H1 (cell line): Measurements from ENCODE around the gene KCNK15. TPM values are rescaled to one million over a fixed set of nuclear protein-coding genes. Genes with fewer than 3 reads are reported as not detected.

Experiments
- CTCF ChIA-PET: fragments of 300-600 bp; sonication (Branson Sonifier 250); formaldehyde crosslinking; loops from one replicate; lab custom pipeline; 2021; ENCODE audit not compliant: partially characterized antibody; lab: Charles Lee
- POLR2A ChIA-PET: fragments of 300-600 bp; sonication (Branson Sonifier 250); formaldehyde crosslinking; loops from one replicate; lab custom pipeline; 2021; ENCODE audit warnings: inconsistent platforms; ENCODE audit not compliant: partially characterized antibody; lab: Charles Lee
- DNase-seq, 2 experiments: peaks; one replicate each; pipeline versions ENCODE4 v3.0.0 to v3.0.0-alpha.2; 2010 to 2022; ENCODE audit warnings: low spot score in 2 of 2, low read depth in 1 of 2, mixed read lengths in 1 of 2
- FAIRE-seq: peaks from 2 replicates; lab custom pipeline; 2011; peaks lifted over from hg19 to GRCh38; lab: Jason Lieb, UNC
- H2AFZ ChIP-seq: 2 replicates; pipeline ENCODE4 v1.8.1; 2012; ENCODE audit warnings: low read length, inconsistent platforms
- H2AK5ac ChIP-seq: 2 replicates; pipeline ENCODE4 v1.6.1; 2013; ENCODE audit warnings: low read depth, low read length
- H2BK120ac ChIP-seq: replicated peaks from 2 replicates; pipeline ENCODE3; 2013; ENCODE audit warnings: low read depth, low read length, inconsistent platforms
- H2BK12ac ChIP-seq: 2 replicates; pipeline ENCODE4 v1.6.1; 2013; ENCODE audit warnings: low read depth, low read length
- H2BK15ac ChIP-seq: 2 replicates; pipeline ENCODE4 v1.6.1; 2013; ENCODE audit warnings: low read length
- H2BK20ac ChIP-seq: 2 replicates; pipeline ENCODE4 v1.6.1; 2013; ENCODE audit warnings: low read length
- H2BK5ac ChIP-seq: 2 replicates; pipeline ENCODE4 v1.6.1; 2013; ENCODE audit warnings: low read depth, low read length
- H3K14ac ChIP-seq: 2 replicates; pipeline ENCODE4 v1.6.1; 2013; ENCODE audit warnings: inconsistent platforms; ENCODE audit not compliant: insufficient read length
- H3K18ac ChIP-seq: 2 replicates; pipeline ENCODE4 v1.6.1; 2013; ENCODE audit warnings: low read length; ENCODE audit errors: extremely low read depth
- H3K23ac ChIP-seq: 2 replicates; pipeline ENCODE4 v1.6.1; 2013; ENCODE audit warnings: inconsistent platforms; ENCODE audit not compliant: insufficient read length
- H3K23me2 ChIP-seq: 2 replicates; pipeline ENCODE4 v1.6.1; 2013; ENCODE audit warnings: low read depth, low read length
- H3K27ac ChIP-seq: 2 replicates; pipeline ENCODE4 v1.6.1; 2011; ENCODE audit warnings: low read depth, low read length, inconsistent platforms
- H3K27me3 ChIP-seq, 4 experiments: replicated peaks in 1 of 4; 1 replicate in 1 of 4; 2 replicates in 3 of 4; pipeline versions ENCODE4 v1.6.1 to v1.8.1; 2011 to 2013; ENCODE audit warnings: low read length in 3 of 4, mild to moderate bottlenecking in 3 of 4, inconsistent platforms in 2 of 4, mixed read lengths in 2 of 4, moderate library complexity in 1 of 4; ENCODE audit not compliant: control insufficient read depth in 3 of 4, insufficient read depth in 3 of 4; ENCODE audit errors: extremely low read depth in 1 of 4
- H3K36me3 ChIP-seq, 4 experiments: 2 replicates each; pipeline versions ENCODE4 v1.6.1 to v1.8.1; 2011 to 2013; ENCODE audit warnings: mild to moderate bottlenecking in 4 of 4, low read length in 3 of 4, moderate library complexity in 2 of 4, control low read depth in 1 of 4, inconsistent platforms in 1 of 4; ENCODE audit not compliant: insufficient read depth in 4 of 4, control insufficient read depth in 2 of 4
- H3K4ac ChIP-seq: replicated peaks from 2 replicates; pipeline ENCODE3; 2013; ENCODE audit warnings: low read length, low read depth, mixed read lengths, inconsistent platforms; ENCODE audit not compliant: insufficient read length
- H3K4me1 ChIP-seq, 4 experiments: replicated peaks in 1 of 4; 1 replicate in 1 of 4; 2 replicates in 3 of 4; pipeline versions ENCODE4 v1.6.1 to v1.8.1; 2011 to 2013; ENCODE audit warnings: low read length in 3 of 4, inconsistent platforms in 2 of 4, mixed read lengths in 1 of 4; ENCODE audit not compliant: insufficient read depth in 4 of 4, control insufficient read depth in 3 of 4
- H3K4me2 ChIP-seq, 2 experiments: 2 replicates each; pipeline versions ENCODE4 v1.6.1 to v1.8.1; 2011 to 2013; ENCODE audit warnings: low read depth in 2 of 2, low read length in 2 of 2, control low read depth in 1 of 2, inconsistent platforms in 1 of 2, mild to moderate bottlenecking in 1 of 2; ENCODE audit not compliant: insufficient read depth in 1 of 2
- H3K4me3 ChIP-seq, 4 experiments: fragments of 200-600, 300-600 bp in 1 of 4; sonication (generic), shearing (Covaris generic), sonication (Bioruptor Twin) in 1 of 4; 2 replicates each; pipeline versions ENCODE4 v1.5.1 to v1.8.1; 2011 to 2016; ENCODE audit warnings: low read length in 4 of 4, low read depth in 3 of 4, control low read depth in 2 of 4, inconsistent platforms in 2 of 4, mild to moderate bottlenecking in 2 of 4, mixed read lengths in 1 of 4, moderate library complexity in 1 of 4; ENCODE audit not compliant: insufficient read depth in 2 of 4; ENCODE audit errors: extremely low read depth in 1 of 4
- H3K56ac ChIP-seq: replicated peaks from 2 replicates; pipeline ENCODE3; 2013; ENCODE audit warnings: low read depth, mild to moderate bottlenecking, mixed read lengths, low read length, inconsistent platforms; ENCODE audit not compliant: insufficient read length
- H3K79me1 ChIP-seq: 2 replicates; pipeline ENCODE4 v1.6.1; 2013; ENCODE audit warnings: low read depth, low read length, control low read depth
- H3K79me2 ChIP-seq, 2 experiments: 2 replicates each; pipeline versions ENCODE4 v1.6.1 to v1.8.1; 2012 to 2013; ENCODE audit warnings: low read length in 2 of 2, mild to moderate bottlenecking in 2 of 2, inconsistent platforms in 1 of 2; ENCODE audit not compliant: insufficient read depth in 2 of 2, control insufficient read depth in 1 of 2
- H3K9ac ChIP-seq, 4 experiments: replicated peaks in 1 of 4; 1 replicate in 1 of 4; 2 replicates in 3 of 4; pipeline versions ENCODE4 v1.6.1 to v1.8.1; 2011 to 2013; ENCODE audit warnings: low read depth in 3 of 4, low read length in 3 of 4, control low read depth in 2 of 4, mild to moderate bottlenecking in 2 of 4, moderate library complexity in 2 of 4, inconsistent platforms in 1 of 4; ENCODE audit errors: extremely low read depth in 1 of 4
- H3K9me3 ChIP-seq, 2 experiments: 2 replicates each; pipeline versions ENCODE4 v1.6.1 to v1.8.1; 2012 to 2013; ENCODE audit warnings: mild to moderate bottlenecking in 2 of 2, moderate library complexity in 2 of 2, control low read depth in 1 of 2, inconsistent platforms in 1 of 2, low read depth in 1 of 2, low read length in 1 of 2, mixed read lengths in 1 of 2; ENCODE audit not compliant: insufficient read depth in 2 of 2
- H4K20me1 ChIP-seq, 2 experiments: replicated peaks in 1 of 2; 2 replicates each; pipeline versions ENCODE3 to v1.8.1; 2011 to 2013; ENCODE audit warnings: inconsistent platforms in 2 of 2, low read length in 2 of 2, mild to moderate bottlenecking in 1 of 2; ENCODE audit not compliant: insufficient read depth in 2 of 2, control insufficient read depth in 1 of 2
- H4K5ac ChIP-seq: 2 replicates; pipeline ENCODE4 v1.6.1; 2013; ENCODE audit warnings: low read length, low read depth, mixed read lengths, inconsistent platforms; ENCODE audit not compliant: insufficient read length
- H4K8ac ChIP-seq: 2 replicates; pipeline ENCODE4 v1.8.0; 2013; ENCODE audit warnings: mild to moderate bottlenecking, moderate library complexity, low read length, inconsistent platforms; ENCODE audit not compliant: insufficient read depth; ENCODE audit errors: extremely low read depth
- H4K91ac ChIP-seq: replicated peaks from 2 replicates; pipeline ENCODE3; 2013; ENCODE audit warnings: low read length, mixed read lengths, inconsistent platforms; ENCODE audit not compliant: insufficient read length
- CBX8 ChIP-seq: fragments of 300-800, 300-1000 bp; sonication (generic); IDR thresholded peaks from 2 replicates; pipeline ENCODE4 v1.7.1; 2016; ENCODE audit warnings: low read depth, low read length, borderline replicate concordance
- CTCF ChIP-seq, 3 experiments: IDR thresholded peaks; 1 replicate in 2 of 3; 2 replicates in 1 of 3; pipeline versions ENCODE4 v1.5.1 to v1.6.1; 2011; ENCODE audit warnings: low read length in 3 of 3, mild to moderate bottlenecking in 3 of 3, inconsistent platforms in 2 of 3, low read depth in 1 of 3, moderate library complexity in 1 of 3; ENCODE audit not compliant: insufficient read depth in 1 of 3; ENCODE audit errors: control extremely low read depth in 1 of 3
- HDAC6 ChIP-seq: IDR thresholded peaks from one replicate; pipeline ENCODE4 v1.7.1; 2012; ENCODE audit warnings: low read depth, mild to moderate bottlenecking, inconsistent platforms, low read length, moderate library complexity
- MAFK ChIP-seq: IDR thresholded peaks from 2 replicates; pipeline ENCODE4 v1.6.1; 2012; ENCODE audit warnings: low read depth, mild to moderate bottlenecking, improper control_type of control experiment, low read length
- POLR2A ChIP-seq, 2 experiments: IDR thresholded peaks; 1 replicate in 1 of 2; 2 replicates in 1 of 2; pipeline ENCODE4 v1.6.1; 2011; ENCODE audit warnings: low read depth in 2 of 2, low read length in 2 of 2, mild to moderate bottlenecking in 2 of 2; ENCODE audit errors: control extremely low read depth in 1 of 2
- RXRA ChIP-seq: IDR thresholded peaks from 2 replicates; pipeline ENCODE4 v1.6.1; 2011; ENCODE audit warnings: low read depth, mild to moderate bottlenecking, low read length, moderate library complexity; ENCODE audit not compliant: insufficient read depth
- SIRT6 ChIP-seq: IDR thresholded peaks from one replicate; pipeline ENCODE4 v1.7.1; 2012; ENCODE audit warnings: low read length, inconsistent platforms
- SP1 ChIP-seq: IDR thresholded peaks from 2 replicates; pipeline ENCODE4 v1.6.1; 2011; ENCODE audit warnings: low read depth, low read length
- SUZ12 ChIP-seq: fragments of 200-600 bp; sonication (generic); IDR thresholded peaks from 2 replicates; pipeline ENCODE4 v1.6.1; 2012; ENCODE audit warnings: mild to moderate bottlenecking, inconsistent platforms, low read length, moderate library complexity, mixed read lengths
- TBP ChIP-seq: IDR thresholded peaks from 2 replicates; pipeline ENCODE4 v1.6.1; 2011; ENCODE audit warnings: low read depth, low read length, improper control_type of control experiment
- USF2 ChIP-seq: IDR thresholded peaks from 2 replicates; pipeline ENCODE4 v1.6.1; 2011; ENCODE audit warnings: low read length, improper control_type of control experiment
- WGBS, 2 experiments: shearing (Covaris generic) in 1 of 2; methylation state at CpG; one replicate each; pipeline versions ENCODE4 v1.1.6 to v1.1.7; 2013 to 2015; ENCODE audit warnings: low lambda C conversion rate in 2 of 2, mixed read lengths in 2 of 2, inconsistent platforms in 1 of 2, low coverage in 1 of 2, missing lambda C conversion rate in 1 of 2; ENCODE audit not compliant: insufficient replicate concordance in 2 of 2, insufficient coverage in 1 of 2, insufficient read length in 1 of 2; ENCODE audit errors: extremely low coverage in 1 of 2, missing lambda C conversion rate in 1 of 2; 5-methylcytosine and 5-hydroxymethylcytosine counted together
- polyA plus RNA-seq, 7 experiments: library from polyadenylated mRNA; depleted of rRNA in 3 of 7; stranded (reverse) in 5 of 7; unstranded in 2 of 7; fragments of >200 nt in 5 of 7; fragments of 200-250 nt in 2 of 7; gene quantifications; 1 replicate in 5 of 7; 2 replicates in 1 of 7; 4 replicates in 1 of 7; pipeline versions ENCODE4 v1.2.1 to v1.2.3, GENCODE V29; 2011 to 2013; ENCODE audit warnings: missing spikeins in 2 of 7, mixed read lengths in 2 of 7
- total RNA-seq: library from RNA; stranded (reverse); fragmentation: NEBNext Ultra II Directional; extraction: Animal tissue kit (Norgen Biotek cat#: 25700); gene quantifications from 2 replicates; pipeline ENCODE4 v1.2.1, GENCODE V29; 2021

Gene KCNK15
- total and polyA plus RNA-seq, 2 of the 8 experiments (the other 6 are each of a cell fraction or from before 2014, with no cell fraction given) = 0.24 to 0.33 TPM

- Histone ChIP-seq H3K27ac (no peak overlapping the region), H2BK120ac (no peak overlapping the region), H3K27me3 (no peaks in the 10 kb centered on the region), H4K91ac (no peak overlapping the region), H2AK5ac (no peak overlapping the region), H4K5ac (no peak overlapping the region), H2BK20ac (no peak overlapping the region), H3K14ac (no peak overlapping the region), H4K8ac (peak overlapping the region; percentile 17; the same call in 1 of the 2 replicates), H3K56ac (no peak overlapping the region), H2BK15ac (no peak overlapping the region), H2AFZ (no peak overlapping the region), H3K4me3 (no peak overlapping the region), H4K20me1 (peaks cover 8 to 10% of the 10 kb centered on the region in 2 experiments), H2BK12ac (no peak overlapping the region), H3K9ac (no peak overlapping the region), H3K23ac (no peak overlapping the region), H3K36me3 (no peaks in the 10 kb centered on the region; a peak in 1 of 8 replicates), H3K79me1 (no peaks in the 10 kb centered on the region; the same call in 1 of the 2 replicates), H3K4ac (no peak overlapping the region), H3K4me2 (no peak overlapping the region), H2BK5ac (no peak overlapping the region), H3K9me3 (no peaks in the 10 kb centered on the region), H3K18ac (no peak overlapping the region), H3K79me2 (no peaks in the 10 kb centered on the region; a peak in 1 of 4 replicates), H3K23me2 (no peaks in the 10 kb centered on the region), H3K4me1 (peaks cover 0 to 2% (median 0%) of the 10 kb centered on the region in 4 experiments; a peak in 3 of 7 replicates)
- DNase-seq = no peak
- POLR2A ChIA-PET = interaction anchor here (1.2 to 1.3 kb wide), 2 partner anchors 13 to 23 kb away, joined by 3 to 4 read pairs; no protein-coding TSS in a partner anchor
- 91% methylated on average over 8 of the region's 8 CpGs; no CpG with 5 or more reads in 1 of the 2 experiments for WGBS, 2 experiments
- FAIRE-seq = no peak
- CTCF ChIA-PET = interaction anchor here (1.0 to 17.1 kb wide), 3 partner anchors 13 to 23 kb away, joined by 3 to 256 read pairs (median 6); partner anchors contain the start of gene KCNK15
- TF ChIP-seq CTCF (IDR thresholded peaks at IDR 0.05; ENCODE audit: control extremely low read depth in 1 of 3, insufficient read depth in 1 of 3, low read depth in 1 of 3, low read length in 3 of 3) (no peak), SP1 (no peak), MAFK (no peak), HDAC6 (no peak), SIRT6 (no peak), USF2 (no peak), CBX8 (no peak), POLR2A (IDR thresholded peaks at IDR 0.05; ENCODE audit: control extremely low read depth in 1 of 2, low read depth in 2 of 2, low read length in 2 of 2) (no peak), TBP (no peak), RXRA (no peak), SUZ12 (no peak)
Measured at GRCh38 chr20:44771172-44771535, 25.5 kb downstream of the KCNK15 start.
